Stimulated activated CD4-positive, alpha-beta T cell treated with anti-CD3 and anti-CD28 coated beads, Interleukin-15, amount 100 ng/mL, for 1 hour (primary cell): ENCODE results near the gene MAP1LC3B.

Source experiments
- DNase-seq, 2 donors: peaks; one replicate each; pipeline ENCODE4 v3.0.0-alpha.2; 2020; ENCODE audit warnings: low read depth in 1 of 2, low spot score in 1 of 2

MAP1LC3B gene

DNA sequence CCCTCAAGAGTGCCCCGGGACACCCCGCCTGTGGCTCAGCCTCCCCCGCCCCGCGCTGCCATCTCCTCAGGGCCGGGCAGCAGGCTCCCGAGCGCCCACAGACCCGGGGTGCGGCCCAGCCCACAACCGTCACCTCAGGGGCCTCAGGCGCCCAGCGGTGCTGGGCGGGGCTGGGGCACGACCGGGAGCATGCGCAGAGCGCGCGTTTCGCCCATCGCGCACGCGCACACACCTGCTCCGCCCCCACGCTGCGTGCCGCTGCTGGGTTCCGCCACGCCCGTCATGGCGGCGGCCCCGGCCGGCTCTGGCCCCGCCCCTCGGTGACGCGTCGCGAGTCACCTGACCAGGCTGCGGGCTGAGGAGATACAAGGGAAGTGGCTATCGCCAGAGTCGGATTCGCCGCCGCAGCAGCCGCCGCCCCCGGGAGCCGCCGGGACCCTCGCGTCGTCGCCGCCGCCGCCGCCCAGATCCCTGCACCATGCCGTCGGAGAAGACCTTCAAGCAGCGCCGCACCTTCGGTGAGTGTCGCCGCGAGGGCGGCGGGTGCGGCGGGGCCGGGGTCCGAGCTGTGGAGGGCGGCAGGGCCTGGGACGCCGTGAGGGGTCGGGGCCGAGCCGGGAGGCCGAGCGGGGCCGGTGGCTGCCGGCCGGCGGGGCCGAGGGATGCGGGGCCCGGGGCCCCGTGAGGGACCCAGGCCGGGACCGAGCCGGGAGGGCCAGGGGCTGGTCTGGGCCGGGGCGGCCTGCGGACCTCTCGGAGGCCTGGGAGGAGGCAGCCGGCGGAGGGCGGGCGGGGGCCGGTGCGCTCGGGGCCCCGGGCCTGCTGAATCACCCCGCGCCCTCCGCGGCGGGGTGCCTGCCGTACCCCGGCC, at the start of gene MAP1LC3B:
Gene MAP1LC3B, plus strand, starts transcription at position 387 of the 871 bp plus-strand sequence. Its CDS starts 92 bp downstream, at position 479.
- peak; percentile 99 for DNase-seq

- DNase-seq, result no peak
These were observed 49.6 kb upstream of the MAP1LC3B start for GRCh38 chr16:87342504-87342903.

DNA sequence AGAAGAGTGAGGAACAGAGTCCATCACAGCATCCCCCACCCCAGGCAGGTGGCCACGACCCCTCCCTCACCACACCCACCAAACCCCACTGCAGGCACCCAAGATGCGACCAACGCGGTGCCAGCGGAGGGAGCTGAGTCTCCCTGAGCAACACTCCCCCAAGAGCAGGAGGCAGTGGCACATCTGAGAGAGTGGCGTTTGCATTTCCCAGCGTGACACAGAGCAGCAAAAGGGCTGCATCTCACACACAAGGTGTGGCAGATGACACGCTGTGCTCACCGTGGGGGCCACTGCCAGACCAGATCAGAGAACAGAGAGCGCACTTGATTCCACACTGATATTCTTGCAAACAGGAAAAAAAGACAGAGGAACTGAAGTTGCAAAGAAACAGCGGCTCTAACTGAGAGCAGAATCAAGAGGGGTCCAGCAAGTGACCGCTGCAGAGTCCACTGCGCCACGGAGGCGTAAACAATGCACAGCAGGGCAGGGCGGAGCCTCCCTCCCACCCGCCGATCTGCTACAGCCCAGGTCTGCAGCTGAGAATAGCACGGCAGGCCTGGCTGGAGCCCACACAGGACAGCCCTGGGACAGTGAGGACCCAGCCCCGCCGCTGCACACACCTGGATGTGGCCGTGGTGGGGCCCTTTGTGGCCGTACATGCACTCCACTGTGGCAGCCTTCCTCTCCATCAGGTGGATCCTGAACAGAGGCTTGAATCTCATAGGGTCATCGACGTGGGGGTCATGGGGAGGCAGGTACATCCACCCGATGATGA, 49.0 kb upstream of the MAP1LC3B start:
- DNase-seq, result no peak

DNA sequence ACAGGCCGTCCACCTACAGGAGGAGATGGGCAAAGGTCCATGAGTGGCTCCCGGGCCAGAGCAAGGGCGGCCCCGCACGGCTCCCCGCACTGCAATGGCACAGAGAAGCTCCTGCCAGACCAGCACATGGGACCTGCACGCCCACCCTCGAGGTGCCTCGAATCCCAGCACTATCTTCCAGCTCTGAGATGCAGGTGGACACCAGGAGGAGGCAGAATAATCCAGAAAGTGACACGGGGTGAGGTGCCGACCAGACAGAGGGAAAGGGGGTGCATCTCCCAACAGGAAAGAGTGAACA, 48.4 kb upstream of the MAP1LC3B start:
- DNase-seq, result no peak

DNA sequence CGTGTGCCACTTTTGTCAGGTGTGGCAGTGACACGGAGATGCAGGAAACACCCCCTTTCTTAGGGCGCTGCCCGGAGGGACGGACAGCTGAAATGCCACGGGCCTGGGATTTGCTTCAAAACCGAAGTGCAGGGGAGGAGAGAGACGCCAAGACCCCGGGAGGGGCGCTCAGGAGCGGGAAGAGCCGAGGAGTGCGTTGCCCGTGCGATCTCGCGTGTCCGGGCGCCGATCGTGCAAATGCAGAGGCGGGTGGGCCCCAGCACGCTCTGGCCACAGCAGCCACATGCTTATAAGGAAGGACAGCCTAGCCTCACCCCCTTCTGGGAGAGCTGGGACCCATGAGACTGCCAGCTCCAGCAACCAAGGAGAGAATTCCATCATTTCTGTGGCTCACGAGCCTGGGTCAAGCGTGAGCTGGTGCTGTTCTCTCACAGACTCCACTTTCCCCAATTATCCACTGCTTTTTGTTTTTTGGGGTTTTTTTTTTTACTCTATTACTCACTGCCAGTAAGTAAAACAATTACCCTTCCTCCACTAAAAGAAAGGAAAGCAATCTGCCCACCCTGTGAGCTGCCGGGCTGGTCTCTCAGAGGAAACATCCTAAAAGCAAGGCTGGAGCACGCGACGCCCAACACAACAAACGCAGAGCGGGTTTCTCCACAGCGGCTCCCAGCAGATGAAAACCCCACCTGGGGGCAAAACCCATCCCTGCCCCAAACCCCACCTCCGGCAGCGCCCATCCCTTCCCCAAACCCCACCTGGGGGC, 47.8 kb upstream of the MAP1LC3B start:
- no peak for DNase-seq

DNA sequence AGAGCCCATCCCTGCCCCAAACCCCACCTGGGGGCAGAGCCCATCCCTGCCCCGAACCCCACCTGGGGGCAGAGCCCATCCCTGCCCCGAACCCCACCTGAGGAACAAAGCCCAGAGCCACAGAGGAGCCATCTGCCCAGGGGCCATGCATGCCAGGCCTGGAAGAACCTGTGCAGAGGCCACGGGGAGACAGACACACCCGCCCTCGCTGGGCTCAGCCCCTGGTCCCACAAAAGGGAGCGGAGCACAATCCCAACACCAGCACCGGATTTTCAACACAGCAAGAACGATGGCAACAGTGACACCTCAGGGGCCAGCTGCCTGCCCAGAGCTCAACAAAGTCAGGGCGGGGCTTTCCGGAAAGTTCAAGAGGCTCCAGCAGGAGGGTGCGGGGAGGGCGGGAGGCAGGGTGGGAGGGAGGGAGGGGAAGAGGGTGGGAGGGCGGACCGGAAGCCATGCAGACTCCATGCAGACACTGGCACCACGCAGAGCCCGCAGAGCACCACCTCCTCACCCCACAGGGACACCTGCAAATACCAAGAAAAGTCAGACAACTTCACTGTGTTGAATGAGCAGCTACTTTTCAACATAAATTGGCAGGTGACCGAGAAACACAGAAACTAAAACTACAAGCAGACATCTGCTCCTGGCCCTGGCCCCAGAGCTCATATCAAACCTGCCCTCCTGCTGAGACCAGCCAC, 47.1 kb upstream of the MAP1LC3B start:
- peak; percentile 20 to 34 for DNase-seq

DNA sequence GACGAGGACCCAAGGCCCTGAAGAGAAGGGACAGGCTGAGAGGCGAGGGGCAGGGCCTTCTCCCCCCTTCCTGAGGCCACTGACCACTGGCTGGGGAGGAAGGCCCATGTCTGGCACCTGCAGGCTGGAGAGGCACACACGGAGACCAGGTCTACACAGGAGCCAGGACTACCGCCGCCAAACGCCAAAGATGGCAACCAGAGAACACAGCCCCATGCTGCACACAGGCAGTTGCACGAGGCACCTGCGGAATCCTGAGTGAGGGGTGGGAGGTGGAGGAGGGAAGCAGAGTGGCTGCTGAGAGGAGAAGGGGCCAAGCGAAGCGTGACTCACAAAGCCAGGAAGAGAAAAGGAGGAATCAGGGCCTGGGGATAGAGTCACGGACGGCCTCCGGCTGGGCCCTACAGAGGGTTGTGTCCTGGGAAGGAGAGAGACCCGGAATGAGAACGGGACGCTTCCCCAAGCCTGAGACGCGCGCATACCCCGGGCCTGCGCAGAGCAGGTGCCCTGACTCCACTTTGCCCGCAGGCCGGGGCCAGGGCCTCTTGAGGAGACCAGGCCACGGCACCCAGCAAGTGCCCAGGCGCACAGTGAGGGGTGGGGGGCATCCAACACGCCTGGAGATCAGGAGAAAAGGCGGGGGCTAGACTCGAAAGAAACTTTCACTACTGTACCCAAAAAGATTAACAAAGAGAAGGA, 46.3 kb upstream of the MAP1LC3B start:
- no peak for DNase-seq

GRCh38 chr16:87346517-87347060, 45.5 kb upstream of the MAP1LC3B start:
- DNase-seq, result no peak

DNA sequence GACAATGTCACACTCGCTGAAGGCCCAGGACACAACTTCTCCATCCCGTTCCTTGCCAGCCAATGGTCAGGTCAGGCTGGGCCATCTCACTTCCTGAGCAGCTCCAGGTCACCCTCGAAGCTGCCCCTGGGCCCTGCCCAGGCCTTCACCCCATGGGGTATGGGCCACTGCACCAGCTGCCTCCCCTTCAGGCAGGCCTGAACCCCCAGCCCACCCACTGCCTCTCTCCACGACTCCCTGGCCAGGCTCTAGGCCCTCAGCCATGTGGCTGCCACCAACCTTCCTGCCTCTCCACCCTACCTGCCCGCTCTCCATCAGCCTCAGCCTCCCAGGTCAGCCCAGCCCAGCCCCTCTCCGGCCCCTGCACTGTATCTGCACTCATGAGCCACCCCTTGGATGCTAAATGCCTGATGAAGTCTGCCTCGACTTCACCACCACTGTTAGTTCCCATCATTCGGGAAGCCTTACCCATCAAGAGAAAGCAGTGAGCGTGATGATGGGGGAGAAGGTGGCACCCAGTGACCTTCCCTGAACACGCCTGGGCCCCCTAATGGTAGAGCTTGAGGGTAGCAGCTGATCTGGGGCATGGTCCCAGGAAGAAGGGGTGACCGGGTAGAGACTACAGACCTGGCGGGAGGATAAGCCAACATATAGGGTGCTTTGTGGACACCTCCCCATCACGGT, 44.1 kb upstream of the MAP1LC3B start:
- no peak for DNase-seq

DNA sequence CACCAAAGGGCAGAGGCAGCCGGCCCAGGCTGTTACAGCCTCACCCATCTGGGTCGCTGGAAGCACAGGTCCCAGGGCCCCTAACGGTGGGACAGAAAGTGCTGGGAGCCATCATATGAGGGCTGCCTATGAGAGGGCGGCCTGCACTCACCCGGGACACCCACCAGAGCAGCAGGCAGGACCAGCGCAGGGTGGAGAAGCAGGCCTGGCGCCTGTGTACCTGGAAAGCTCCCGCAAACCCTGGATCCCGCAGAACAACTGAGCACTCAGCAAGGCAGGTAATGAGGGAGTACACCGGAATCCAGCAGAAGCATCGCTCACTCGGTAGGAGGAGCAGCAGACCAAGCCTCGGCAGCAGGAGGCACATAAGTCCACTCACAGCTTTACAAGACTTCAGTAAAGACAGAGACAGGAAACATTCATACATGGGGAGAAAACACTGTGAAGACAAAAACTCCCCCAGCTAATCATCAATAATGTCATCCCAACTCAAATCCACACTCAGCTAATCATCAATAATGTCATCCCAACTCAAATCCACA, 43.4 kb upstream of the MAP1LC3B start:
- DNase-seq, result no peak

- no peak for DNase-seq
These were observed 42.1 kb upstream of the MAP1LC3B start for GRCh38 chr16:87350031-87350430.

GRCh38 chr16:87350681-87351319, 41.3 kb upstream of the MAP1LC3B start:
- no peak for DNase-seq

DNA sequence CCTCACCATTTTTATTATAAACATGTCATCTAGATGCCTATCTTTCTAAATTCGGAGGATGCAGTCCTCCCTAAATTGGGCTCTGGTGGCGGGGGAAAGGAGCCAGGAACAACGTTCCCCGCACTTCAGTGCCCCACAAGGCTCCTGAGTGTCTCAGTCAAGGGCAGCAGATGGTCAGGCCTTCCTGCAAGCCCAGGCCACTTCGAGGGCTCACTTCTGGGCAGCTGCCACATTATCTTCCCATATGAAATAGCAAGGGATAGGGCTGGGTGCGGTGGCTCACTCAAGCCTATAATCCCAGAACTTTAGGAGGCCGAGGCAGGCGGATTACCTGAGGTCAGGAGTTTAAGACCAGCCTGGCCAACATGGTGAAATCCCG, 40.8 kb upstream of the MAP1LC3B start:
- no peak for DNase-seq

DNA sequence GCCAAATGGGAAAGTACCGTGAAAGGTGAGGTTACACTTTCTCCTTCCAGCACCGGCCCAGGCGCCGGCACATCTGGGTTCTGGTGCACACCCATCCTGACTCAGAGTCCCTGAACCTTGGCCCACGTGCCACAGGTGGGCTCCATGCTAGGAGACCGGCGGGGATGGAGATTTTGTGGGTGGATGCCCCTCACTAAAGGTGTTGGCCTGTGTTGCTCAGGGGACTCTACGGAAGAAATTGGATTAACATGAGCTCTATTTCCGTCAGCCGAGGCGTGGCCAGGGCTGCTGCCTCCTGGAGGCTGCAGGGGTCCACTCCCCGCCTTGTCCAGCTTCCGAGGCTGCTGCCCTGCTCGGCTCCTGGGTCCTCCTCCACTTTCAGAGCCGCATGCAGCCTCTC, 39.3 kb upstream of the MAP1LC3B start:
- no peak for DNase-seq

DNA sequence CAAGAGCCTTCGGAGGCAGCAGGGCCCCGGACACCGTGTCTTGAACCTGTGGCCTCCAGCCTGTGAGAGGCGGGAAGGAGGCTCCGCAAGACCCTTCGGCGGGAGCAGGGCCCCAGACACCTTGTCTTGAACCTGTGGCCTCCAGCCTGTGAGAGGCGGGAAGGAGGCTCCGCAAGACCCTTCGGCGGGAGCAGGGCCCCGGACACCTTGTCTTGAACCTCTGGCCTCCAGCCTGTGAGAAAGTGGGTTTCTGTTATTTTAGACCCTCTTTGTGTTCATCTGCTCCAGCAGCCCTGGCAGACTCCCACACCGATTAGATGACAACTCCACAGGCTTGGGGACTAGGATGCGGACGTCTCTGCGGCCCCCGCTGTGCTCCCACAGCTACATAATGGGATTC, 38.5 kb upstream of the MAP1LC3B start:
- no peak for DNase-seq

DNA sequence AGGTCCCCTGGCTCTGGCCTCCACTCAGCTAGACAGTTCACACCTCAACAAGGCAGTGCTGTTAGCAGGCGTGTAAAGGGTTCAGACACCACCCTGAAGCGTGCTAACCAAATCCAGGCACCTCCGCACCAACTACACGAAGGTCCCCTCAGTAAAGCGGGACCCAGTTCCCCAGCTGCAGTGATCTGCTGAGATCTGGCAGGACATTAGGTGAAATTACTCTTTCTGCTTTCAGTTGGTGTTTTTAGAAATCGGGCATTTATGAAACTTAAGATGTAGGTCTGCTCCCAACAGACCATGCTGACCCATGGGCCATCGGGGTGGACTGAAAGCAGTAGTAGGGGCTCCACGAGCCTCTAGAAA, 35.7 kb upstream of the MAP1LC3B start:
- DNase-seq, result no peak

GRCh38 chr16:87358250-87358649, 33.9 kb upstream of the MAP1LC3B start:
- no peak for DNase-seq

GRCh38 chr16:87358696-87359095, 33.4 kb upstream of the MAP1LC3B start:
- DNase-seq, result no peak

- no peak for DNase-seq
These were observed 33.0 kb upstream of the MAP1LC3B start for GRCh38 chr16:87359121-87359520.
